A549 (cell line): ENCODE measurements around the gene ATRN. TPM values are rescaled to one million over a fixed set of nuclear protein-coding genes. Genes with fewer than 3 reads are reported as not detected.

Experiments
- ATAC-seq, 2 experiments: fragments of 200-7000 bp in 1 of 2; fragments of >200 bp in 1 of 2; cut with Nextera tagmentation in 1 of 2; cut with Tn5 transposase in 1 of 2; 3 replicates each; pipeline versions ENCODE4 v1.8.0 to v1.9.1; 2018 to 2020; ENCODE audit warnings: mild to moderate bottlenecking in 1 of 2, moderate library complexity in 1 of 2
- CTCF ChIA-PET: fragments of 300-600 bp; sonication (Branson Sonifier 250); formaldehyde crosslinking; extraction: SDS; loops from one replicate; lab custom pipeline; 2021; ENCODE audit warnings: antibody characterized with exemption, inconsistent platforms; lab: Yijun Ruan, JAX
- POLR2A ChIA-PET: fragments of 350-600 bp; formaldehyde crosslinking; extraction: SDS; loops from one replicate; lab custom pipeline; 2021; ENCODE audit warnings: antibody characterized with exemption, inconsistent platforms; lab: Yijun Ruan, JAX
- DNase-seq, 2 experiments: peaks; one replicate each; pipeline versions ENCODE4 v3.0.0 to v3.0.0-alpha.2; 2011 to 2016; ENCODE audit warnings: low read depth in 1 of 2, low spot score in 1 of 2
- FAIRE-seq: peaks from 2 replicates; lab custom pipeline; 2011; peaks lifted over from hg19 to GRCh38; lab: Jason Lieb, UNC
- H3K27ac ChIP-seq, 2 experiments: fragments of >200 bp; sonication (Bioruptor Twin); formaldehyde crosslinking; 3 replicates each; pipeline ENCODE4 v1.5.1; 2016 to 2017
- H3K4me1 ChIP-seq: fragments of >200 bp; sonication (Bioruptor Twin); formaldehyde crosslinking; 3 replicates; pipeline ENCODE4 v1.6.1; 2016
- H3K4me2 ChIP-seq: fragments of >200 bp; sonication (Bioruptor Twin); formaldehyde crosslinking; 3 replicates; pipeline ENCODE4 v1.6.1; 2016
- H3K4me3 ChIP-seq: fragments of >200 bp; sonication (Bioruptor Twin); formaldehyde crosslinking; 3 replicates; pipeline ENCODE4 v1.5.1; 2016
- H3K9me3 ChIP-seq: fragments of >200 bp; sonication (Bioruptor Twin); formaldehyde crosslinking; 3 replicates; pipeline ENCODE4 v1.6.1; 2016
- ELK1 ChIP-seq: fragments of 150-350 bp; IDR thresholded peaks from 2 replicates; pipeline ENCODE4 v1.6.1; 2014; ENCODE audit warnings: low read depth, mild to moderate bottlenecking, low read length
- ESRRA ChIP-seq: fragments of 150-350 bp; IDR thresholded peaks from 2 replicates; pipeline ENCODE4 v1.6.1; 2014; ENCODE audit warnings: mild to moderate bottlenecking, low read length, borderline replicate concordance
- FOSB ChIP-seq: fragments of 250-450 bp; sonication (Bioruptor Pico); IDR thresholded peaks from 2 replicates; pipeline ENCODE4 v1.5.0; 2020; ENCODE audit warnings: mild to moderate bottlenecking, moderate library complexity
- FOSL2 ChIP-seq, 2 experiments: fragments of 450-650 bp in 1 of 2; fragments of >200 bp in 1 of 2; sonication (Bioruptor Twin) in 1 of 2; formaldehyde crosslinking; IDR thresholded peaks; 2 replicates each; pipeline versions ENCODE4 v1.5.0 to v1.6.1; 2016 to 2020; ENCODE audit warnings: mild to moderate bottlenecking in 1 of 2, moderate library complexity in 1 of 2
- KDM1A ChIP-seq: fragments of 200-600 bp; sonication (generic); IDR thresholded peaks from 2 replicates; pipeline ENCODE4 v1.6.1; 2016; ENCODE audit warnings: low read depth, mild to moderate bottlenecking
- RAD21 ChIP-seq, 2 experiments: fragments of >200 bp in 1 of 2; sonication (Bioruptor Twin) in 1 of 2; formaldehyde crosslinking in 1 of 2; IDR thresholded peaks in 1 of 2; conservative IDR thresholded peaks in 1 of 2; 2 replicates in 1 of 2; 3 replicates in 1 of 2; pipeline ENCODE4 v1.6.1; 2012 to 2018; ENCODE audit warnings: inconsistent platforms in 1 of 2
- RARB ChIP-seq: fragments of 250-450 bp; sonication (Bioruptor Pico); IDR thresholded peaks from 2 replicates; pipeline ENCODE4 v1.8.0; 2021; ENCODE audit warnings: mild to moderate bottlenecking, moderate library complexity
- SREBF2 ChIP-seq: fragments of 450-650 bp; IDR thresholded peaks from 2 replicates; pipeline ENCODE4 v1.6.1; 2014; ENCODE audit warnings: mild to moderate bottlenecking, moderate library complexity
- ZC3H11A ChIP-seq: fragments of 450-650 bp; IDR thresholded peaks from 2 replicates; pipeline ENCODE4 v1.6.1; 2014; ENCODE audit warnings: antibody characterized with exemption, mild to moderate bottlenecking
- WGBS: methylation state at CpG from one replicate; pipeline ENCODE4 v1.1.6; 2017; ENCODE audit errors: missing lambda C conversion rate; 5-methylcytosine and 5-hydroxymethylcytosine counted together
- polyA plus RNA-seq, 4 experiments: library from polyadenylated mRNA; depleted of rRNA in 3 of 4; stranded (reverse); fragments of >200 nt; fragmentation: RNase III in 1 of 4; extraction: RNeasy Plus Mini Kit Qiagen cat#74134 plus additional on column Dnase treatment in 1 of 4; gene quantifications; 2 replicates in 3 of 4; 3 replicates in 1 of 4; pipeline ENCODE4 v1.2.3, GENCODE V29; 2011 to 2017

Gene ATRN
- polyA plus RNA-seq, 2 of the 4 experiments (the other 2 are of a cell fraction), result 21.3 to 58.7 TPM

GRCh38 chr20:3661060-3661813 is 190.4 kb downstream of the ATRN start:
- WGBS, result 44% methylated on average over 55 of the region's 60 CpGs
- POLR2A ChIA-PET, result no interaction called here
- no peak for FAIRE-seq

GRCh38 chr20:3661814-3662665 is 191.2 kb downstream of the ATRN start:
- H3K27ac ChIP-seq, result no peak overlapping the region
- H3K4me2 ChIP-seq, result no peak overlapping the region
- H3K4me1 ChIP-seq, result no peaks in the 10 kb centered on the region
- ChIA-PET POLR2A (no interaction called here), CTCF (interaction anchor here (0.7 to 61.5 kb wide), 7 partner anchors 14 to 124 kb away, joined by 3 to 2233 read pairs (median 4); partner anchors contain the start of genes ADISSP, CENPB, HSPA12B and SIGLEC1)
- WGBS, result 26% methylated on average over 11 of the region's 12 CpGs
- no peak for TF ChIP-seq FOSL2 (IDR thresholded peaks at IDR 0.05)
- TF ChIP-seq FOSL2 (CRISPR knock-in tag; IDR thresholded peaks at IDR 0.05), result no peak
- no peak for TF ChIP-seq RARB (CRISPR knock-in tag)
- DNase-seq (no peak), FAIRE-seq (no peak), ATAC-seq (0 out of 6 replicates have a peak, but pooled peaks of 1 of the 2 experiments have one; percentile 4)
- H3K4me3 ChIP-seq, result no peak overlapping the region
- H3K9me3 ChIP-seq, result no peaks in the 10 kb centered on the region

More at GRCh38 chr20:3661060-3661813, 190.4 kb downstream of the ATRN start:
- TF ChIP-seq KDM1A (no peak), ELK1 (no peak)
- CTCF ChIA-PET, result interaction anchor here (1.9 to 61.5 kb wide), 3 partner anchors 15 to 97 kb away, joined by 4 to 2233 read pairs (median 14); partner anchors contain the start of genes ADISSP, HSPA12B and SIGLEC1
- H3K4me2 ChIP-seq, result peak overlapping the region; percentile 31
- no peak overlapping the region for H3K27ac ChIP-seq
- no peaks in the 10 kb centered on the region for H3K4me1 ChIP-seq
- 0 out of 6 replicates have a peak, but pooled peaks of 1 of the 2 experiments have one; percentile 8 for ATAC-seq
- H3K9me3 ChIP-seq, result no peaks in the 10 kb centered on the region
- no peak for DNase-seq
- peak overlapping the region; percentile 4; the same call in 1 of the 3 replicates for H3K4me3 ChIP-seq

GRCh38 chr20:3663031-3663701 is 192.3 kb downstream of the ATRN start, which contains the start of gene GFRA4:
Gene GFRA4 (minus strand): TSS chr20:3663399. CDS start chr20:3663399, 0 bp downstream.
- Histone ChIP-seq H3K27ac (no peak within 1 kb of the TSS), H3K4me1 (no peaks in the 10 kb centered on the region), H3K4me2 (no peak within 1 kb of the TSS), H3K9me3 (no peaks in the 10 kb centered on the region), H3K4me3 (no peak within 1 kb of the TSS)
- ChIA-PET CTCF (interaction anchor here (0.7 to 61.5 kb wide), 7 partner anchors 13 to 123 kb away, joined by 3 to 2233 read pairs (median 4); partner anchors contain the start of genes ADISSP, CENPB, HSPA12B and SIGLEC1), POLR2A (no interaction called here)
- DNase-seq (no peak), FAIRE-seq (no peak), ATAC-seq (peak in 1 of 2 experiments; percentile 10; a peak in 2 of 6 replicates)
- TF ChIP-seq RAD21 (conservative IDR thresholded peaks at IDR 0.05 in 1 of 2, IDR thresholded peaks at IDR 0.05 in 1 of 2) (no peak), FOSB (CRISPR knock-in tag) (no peak), ESRRA (no peak), SREBF2 (no peak), RARB (CRISPR knock-in tag) (no peak), KDM1A (no peak)
- 51% methylated on average over 19 of the region's 19 CpGs for WGBS

- ATAC-seq (no peak), DNase-seq (no peak), FAIRE-seq (no peak)
- Histone ChIP-seq H3K9me3 (no peaks in the 10 kb centered on the region), H3K27ac (no peak overlapping the region), H3K4me1 (no peaks in the 10 kb centered on the region), H3K4me3 (no peak overlapping the region), H3K4me2 (no peak overlapping the region)
- ChIA-PET POLR2A (no interaction called here), CTCF (interaction anchor here (2.7 to 61.5 kb wide), 2 partner anchors 12 to 74 kb away, joined by 14 to 2233 read pairs; partner anchors contain the start of genes ADISSP, HSPA12B and SIGLEC1)
- TF ChIP-seq ZC3H11A, result no peak
- WGBS, result 41% methylated on average over 2 of the region's 2 CpGs
These were observed 193.0 kb downstream of the ATRN start for GRCh38 chr20:3663858-3664257.
